H9 (cell line): ENCODE results near the gene PEG3. TPM values are rescaled to one million over a fixed set of nuclear protein-coding genes. Genes with fewer than 3 reads are reported as not detected.

Source experiments
- DNase-seq: peaks from one replicate; pipeline ENCODE4 v3.0.0-alpha.2; 2017
- H2AFZ ChIP-seq: one replicate; pipeline ENCODE4 v1.6.1; 2013; ENCODE audit warnings: mild to moderate bottlenecking, low read length, control low read depth, moderate library complexity
- H2AK5ac ChIP-seq: 2 replicates; pipeline ENCODE4 v1.6.1; 2013; ENCODE audit warnings: low read length, control low read depth, mixed read lengths; ENCODE audit not compliant: insufficient read length
- H2BK120ac ChIP-seq: one replicate; pipeline ENCODE4 v1.6.1; 2013; ENCODE audit warnings: low read depth, mild to moderate bottlenecking, low read length, control low read depth, inconsistent platforms; ENCODE audit not compliant: poor library complexity, severe bottlenecking
- H2BK12ac ChIP-seq: 2 replicates; pipeline ENCODE4 v1.6.1; 2013; ENCODE audit warnings: low read length, control low read depth, mixed read lengths, low read depth; ENCODE audit not compliant: insufficient read length
- H2BK15ac ChIP-seq: 2 replicates; pipeline ENCODE4 v1.6.1; 2013; ENCODE audit warnings: low read depth, low read length, control low read depth
- H2BK20ac ChIP-seq: one replicate; pipeline ENCODE4 v1.6.1; 2013; ENCODE audit warnings: low read depth, mild to moderate bottlenecking, low read length, control low read depth, inconsistent platforms; ENCODE audit not compliant: poor library complexity, severe bottlenecking
- H2BK5ac ChIP-seq: 2 replicates; pipeline ENCODE4 v1.6.1; 2013; ENCODE audit warnings: low read length, control low read depth, mixed read lengths; ENCODE audit not compliant: insufficient read length
- H3K14ac ChIP-seq: 2 replicates; pipeline ENCODE4 v1.6.1; 2013; ENCODE audit warnings: low read length, control low read depth; ENCODE audit not compliant: insufficient read depth
- H3K18ac ChIP-seq: 2 replicates; pipeline ENCODE4 v1.6.1; 2013; ENCODE audit warnings: low read depth, mild to moderate bottlenecking, mixed read lengths, low read length, control low read depth; ENCODE audit not compliant: insufficient read length
- H3K23ac ChIP-seq: 2 replicates; pipeline ENCODE4 v1.6.1; 2013; ENCODE audit warnings: low read length, control low read depth, mixed read lengths, low read depth; ENCODE audit not compliant: insufficient read length
- H3K23me2 ChIP-seq: 2 replicates; pipeline ENCODE4 v1.6.1; 2013; ENCODE audit warnings: low read depth, mild to moderate bottlenecking, mixed read lengths, low read length, control low read depth; ENCODE audit not compliant: insufficient read length, poor library complexity, severe bottlenecking
- H3K27ac ChIP-seq: 2 replicates; pipeline ENCODE4 v1.5.1; 2013; ENCODE audit warnings: low read length, control low read depth, mixed read lengths, low read depth; ENCODE audit not compliant: insufficient read length
- H3K27me3 ChIP-seq: 2 replicates; pipeline ENCODE4 v1.6.1; 2013; ENCODE audit warnings: low read length, control low read depth, inconsistent platforms; ENCODE audit not compliant: insufficient read depth
- H3K4ac ChIP-seq: 2 replicates; pipeline ENCODE4 v1.6.1; 2013; ENCODE audit warnings: low read depth, mild to moderate bottlenecking, control low read depth, inconsistent platforms, low read length, moderate library complexity
- H3K4me1 ChIP-seq: 2 replicates; pipeline ENCODE4 v1.6.1; 2013; ENCODE audit warnings: low read length, control low read depth, inconsistent platforms; ENCODE audit not compliant: insufficient read depth
- H3K4me2 ChIP-seq: 2 replicates; pipeline ENCODE4 v1.6.1; 2013; ENCODE audit warnings: low read length, control low read depth, mixed read lengths; ENCODE audit not compliant: insufficient read length, insufficient read depth
- H3K56ac ChIP-seq: 2 replicates; pipeline ENCODE4 v1.6.1; 2013; ENCODE audit warnings: low read depth, mild to moderate bottlenecking, mixed read lengths, low read length, control low read depth; ENCODE audit not compliant: insufficient read length
- H3K79me1 ChIP-seq: 2 replicates; pipeline ENCODE4 v1.6.1; 2013; ENCODE audit warnings: low read depth, mild to moderate bottlenecking, moderate library complexity, low read length, control low read depth, inconsistent platforms; ENCODE audit not compliant: insufficient read depth, poor library complexity, severe bottlenecking
- H3K79me2 ChIP-seq: 2 replicates; pipeline ENCODE4 v1.6.1; 2013; ENCODE audit warnings: low read length, control low read depth, inconsistent platforms; ENCODE audit not compliant: insufficient read depth
- H3K9ac ChIP-seq: 2 replicates; pipeline ENCODE4 v1.6.1; 2013; ENCODE audit warnings: low read length, control low read depth, mixed read lengths; ENCODE audit not compliant: insufficient read length; ENCODE audit errors: extremely low read depth
- H3K9me3 ChIP-seq: one replicate; pipeline ENCODE4 v1.6.1; 2013; ENCODE audit warnings: low read depth, low read length, inconsistent platforms; ENCODE audit not compliant: control insufficient read depth
- H3T11ph ChIP-seq: one replicate; pipeline ENCODE4 v1.6.1; 2013; ENCODE audit warnings: mild to moderate bottlenecking, low read length, control low read depth, inconsistent platforms
- H4K20me1 ChIP-seq: one replicate; pipeline ENCODE4 v1.6.1; 2013; ENCODE audit not compliant: control insufficient read depth, insufficient read length, insufficient read depth
- H4K5ac ChIP-seq: 2 replicates; pipeline ENCODE4 v1.6.1; 2013; ENCODE audit warnings: low read depth, mild to moderate bottlenecking, mixed read lengths, low read length, control low read depth; ENCODE audit not compliant: insufficient read length
- H4K8ac ChIP-seq: replicated peaks from 2 replicates; pipeline ENCODE4 v1.6.1; 2013; ENCODE audit warnings: low read length, control low read depth, mixed read lengths, low read depth; ENCODE audit not compliant: insufficient read length
- H4K91ac ChIP-seq: 2 replicates; pipeline ENCODE4 v1.6.1; 2013; ENCODE audit warnings: low read depth, mild to moderate bottlenecking, moderate library complexity, mixed read lengths, low read length, control low read depth; ENCODE audit not compliant: insufficient read length
- H3K27ac Mint-ChIP-seq, 3 experiments: 2 replicates in 2 of 3; 3 replicates in 1 of 3; pipeline ENCODE4 v1.8.0; 2020 to 2021; ENCODE audit warnings: mixed read lengths in 3 of 3, mild to moderate bottlenecking in 1 of 3, moderate library complexity in 1 of 3
- H3K27me3 Mint-ChIP-seq: 2 replicates; pipeline ENCODE4 v1.8.0; 2021; ENCODE audit warnings: low read depth, mild to moderate bottlenecking, moderate library complexity, mixed read lengths
- H3K36me3 Mint-ChIP-seq, 3 experiments: 2 replicates in 2 of 3; 3 replicates in 1 of 3; pipeline ENCODE4 v1.8.0; 2020 to 2021; ENCODE audit warnings: low read depth in 3 of 3, mixed read lengths in 3 of 3; ENCODE audit not compliant: insufficient read depth in 1 of 3
- H3K4me1 Mint-ChIP-seq, 2 experiments: 2 replicates each; pipeline ENCODE4 v1.8.0; 2020; ENCODE audit warnings: mixed read lengths in 2 of 2
- H3K4me3 Mint-ChIP-seq, 2 experiments: 2 replicates in 1 of 2; 3 replicates in 1 of 2; pipeline ENCODE4 v1.8.0; 2020 to 2021; ENCODE audit warnings: mild to moderate bottlenecking in 2 of 2, mixed read lengths in 2 of 2, moderate library complexity in 1 of 2
- H3K9me3 Mint-ChIP-seq, 2 experiments: 2 replicates in 1 of 2; 3 replicates in 1 of 2; pipeline ENCODE4 v1.8.0; 2020; ENCODE audit warnings: mild to moderate bottlenecking in 2 of 2, mixed read lengths in 2 of 2, moderate library complexity in 1 of 2
- WGBS: extraction: QIAGEN DNeasy Blood & Tissue Kit; methylation state at CpG from one replicate; pipeline ENCODE4 v1.1.7; 2013; ENCODE audit warnings: missing lambda C conversion rate, low lambda C conversion rate, mixed read lengths; ENCODE audit not compliant: insufficient read length; ENCODE audit errors: extremely low coverage; 5-methylcytosine and 5-hydroxymethylcytosine counted together
- total RNA-seq: library from RNA; stranded (reverse); gene quantifications from 2 replicates; pipeline ENCODE4 v1.2.1, GENCODE V29; 2021
- TF ChIP-seq, protein P1 (sequence below): fragments of 200-600 bp; sonication (generic); conservative IDR thresholded peaks from 3 replicates; pipeline ENCODE4 v1.8.0; 2021; ENCODE audit warnings: antibody characterized with exemption, mild to moderate bottlenecking

Gene PEG3
- total RNA-seq, 1 experiment from 2014 or later = not detected

DNA sequence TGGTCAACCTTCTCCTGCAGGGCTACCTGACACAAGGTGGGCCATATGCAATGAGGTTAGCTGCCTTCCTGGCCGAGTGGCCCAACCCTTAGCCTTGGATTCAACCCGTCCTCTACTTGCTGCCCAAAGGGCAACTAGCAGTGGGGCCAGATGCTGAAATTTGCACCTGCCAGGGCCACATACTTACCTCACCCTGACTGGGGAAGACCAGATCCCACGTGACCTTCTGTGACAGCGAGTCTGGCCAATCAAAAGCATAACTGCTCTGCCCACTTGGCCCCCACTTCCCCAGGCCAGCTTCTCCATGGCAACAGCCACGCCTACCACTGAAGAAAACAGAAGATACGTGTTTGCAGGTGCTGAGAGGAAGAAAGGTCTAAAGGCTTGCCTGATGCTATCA lies 10.9 kb downstream of the PEG3 start:
- no peak overlapping the region for H3K4me3 Mint-ChIP-seq
- H3K23me2 ChIP-seq = no peaks in the 10 kb centered on the region
- no peak overlapping the region for H2AFZ ChIP-seq
- H2AK5ac ChIP-seq = no peak overlapping the region
- H3K79me2 ChIP-seq = no peaks in the 10 kb centered on the region
- H3K4me2 ChIP-seq = no peak overlapping the region
- H3K14ac ChIP-seq = no peak overlapping the region
- no peak overlapping the region for H3K23ac ChIP-seq
- DNase-seq = no peak
- no peak overlapping the region for H4K8ac ChIP-seq
- no peak overlapping the region for H4K91ac ChIP-seq
- H3K36me3 Mint-ChIP-seq = peaks cover 9 to 38% (median 17%) of the 10 kb centered on the region in 3 experiments; a peak in 6 of 7 replicates
- no CpG with 5 or more reads among the region's 6 CpGs for WGBS
- H2BK12ac ChIP-seq = no peak overlapping the region
- peaks cover 2% of the 10 kb centered on the region for H3K27me3 Mint-ChIP-seq
- H3T11ph ChIP-seq = no peak overlapping the region
- no peaks in the 10 kb centered on the region for H3K4me1 ChIP-seq
- H3K9me3 Mint-ChIP-seq = peaks cover 91 to 96% of the 10 kb centered on the region in 2 experiments
- no peak overlapping the region for H2BK120ac ChIP-seq
- no peaks in the 10 kb centered on the region for H4K20me1 ChIP-seq
- TF ChIP-seq, protein P1, sequence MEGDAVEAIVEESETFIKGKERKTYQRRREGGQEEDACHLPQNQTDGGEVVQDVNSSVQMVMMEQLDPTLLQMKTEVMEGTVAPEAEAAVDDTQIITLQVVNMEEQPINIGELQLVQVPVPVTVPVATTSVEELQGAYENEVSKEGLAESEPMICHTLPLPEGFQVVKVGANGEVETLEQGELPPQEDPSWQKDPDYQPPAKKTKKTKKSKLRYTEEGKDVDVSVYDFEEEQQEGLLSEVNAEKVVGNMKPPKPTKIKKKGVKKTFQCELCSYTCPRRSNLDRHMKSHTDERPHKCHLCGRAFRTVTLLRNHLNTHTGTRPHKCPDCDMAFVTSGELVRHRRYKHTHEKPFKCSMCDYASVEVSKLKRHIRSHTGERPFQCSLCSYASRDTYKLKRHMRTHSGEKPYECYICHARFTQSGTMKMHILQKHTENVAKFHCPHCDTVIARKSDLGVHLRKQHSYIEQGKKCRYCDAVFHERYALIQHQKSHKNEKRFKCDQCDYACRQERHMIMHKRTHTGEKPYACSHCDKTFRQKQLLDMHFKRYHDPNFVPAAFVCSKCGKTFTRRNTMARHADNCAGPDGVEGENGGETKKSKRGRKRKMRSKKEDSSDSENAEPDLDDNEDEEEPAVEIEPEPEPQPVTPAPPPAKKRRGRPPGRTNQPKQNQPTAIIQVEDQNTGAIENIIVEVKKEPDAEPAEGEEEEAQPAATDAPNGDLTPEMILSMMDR = no peak
- H3K18ac ChIP-seq = no peak overlapping the region
- no peaks in the 10 kb centered on the region for H3K4me1 Mint-ChIP-seq
- H3K9ac ChIP-seq = no peak overlapping the region
- no peak overlapping the region for H3K4ac ChIP-seq
- no peaks in the 10 kb centered on the region for H3K27me3 ChIP-seq
- no peak overlapping the region for H2BK5ac ChIP-seq
- peaks cover 71% of the 10 kb centered on the region for H3K9me3 ChIP-seq
- H3K27ac ChIP-seq = no peak overlapping the region
- H3K79me1 ChIP-seq = no peaks in the 10 kb centered on the region
- no peak overlapping the region for H3K27ac Mint-ChIP-seq
- H2BK15ac ChIP-seq = no peak overlapping the region
- H2BK20ac ChIP-seq = no peak overlapping the region
- no peak overlapping the region for H3K56ac ChIP-seq
- no peak overlapping the region for H4K5ac ChIP-seq
